Neural progenitor cell (in vitro differentiated cells): Measurements from ENCODE around the gene ARHGEF37.

ENCODE experiments used
- EZH2phosphoT487 ChIP-seq: fragments of 200-600 bp; sonication (generic); IDR thresholded peaks from 2 replicates; pipeline ENCODE4 v1.6.1; 2017; ENCODE audit warnings: antibody characterized with exemption
- TF ChIP-seq, protein P1 (sequence below): fragments of 200-600 bp; sonication (generic); IDR thresholded peaks from 2 replicates; pipeline ENCODE4 v1.5.1; 2017; ENCODE audit warnings: antibody characterized with exemption, mild to moderate bottlenecking

DNA sequence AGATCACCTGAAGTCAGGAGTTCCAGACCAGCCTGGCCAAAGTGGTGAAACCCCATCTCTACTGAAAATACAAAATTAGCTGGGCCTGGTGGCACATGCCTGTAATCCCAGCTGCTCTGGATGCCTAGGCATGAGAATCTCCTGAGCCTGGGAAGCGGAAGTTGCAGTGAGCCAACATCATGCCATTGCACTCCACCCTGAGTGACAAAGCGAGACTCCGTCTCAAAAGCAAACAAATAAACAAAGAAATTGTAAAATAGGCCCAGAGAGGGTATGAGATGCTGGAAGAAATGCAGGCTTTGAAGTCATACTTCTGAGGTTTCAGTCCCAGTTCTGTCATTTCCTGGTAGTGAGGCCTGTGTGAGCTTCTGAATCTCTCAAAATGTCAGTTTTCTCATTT lies 5.3 kb upstream of the ARHGEF37 start:
- TF ChIP-seq, protein P1, sequence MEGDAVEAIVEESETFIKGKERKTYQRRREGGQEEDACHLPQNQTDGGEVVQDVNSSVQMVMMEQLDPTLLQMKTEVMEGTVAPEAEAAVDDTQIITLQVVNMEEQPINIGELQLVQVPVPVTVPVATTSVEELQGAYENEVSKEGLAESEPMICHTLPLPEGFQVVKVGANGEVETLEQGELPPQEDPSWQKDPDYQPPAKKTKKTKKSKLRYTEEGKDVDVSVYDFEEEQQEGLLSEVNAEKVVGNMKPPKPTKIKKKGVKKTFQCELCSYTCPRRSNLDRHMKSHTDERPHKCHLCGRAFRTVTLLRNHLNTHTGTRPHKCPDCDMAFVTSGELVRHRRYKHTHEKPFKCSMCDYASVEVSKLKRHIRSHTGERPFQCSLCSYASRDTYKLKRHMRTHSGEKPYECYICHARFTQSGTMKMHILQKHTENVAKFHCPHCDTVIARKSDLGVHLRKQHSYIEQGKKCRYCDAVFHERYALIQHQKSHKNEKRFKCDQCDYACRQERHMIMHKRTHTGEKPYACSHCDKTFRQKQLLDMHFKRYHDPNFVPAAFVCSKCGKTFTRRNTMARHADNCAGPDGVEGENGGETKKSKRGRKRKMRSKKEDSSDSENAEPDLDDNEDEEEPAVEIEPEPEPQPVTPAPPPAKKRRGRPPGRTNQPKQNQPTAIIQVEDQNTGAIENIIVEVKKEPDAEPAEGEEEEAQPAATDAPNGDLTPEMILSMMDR, result no peak
- TF ChIP-seq EZH2phosphoT487, result no peak
